Astrocyte of the cerebellum (primary cell): ENCODE data around the gene LUC7L3.

ENCODE experiments used
- DNase-seq: peaks from one replicate; pipeline ENCODE4 v3.0.0-alpha.2; 2011; ENCODE audit warnings: low read depth
- H3K4me3 ChIP-seq: 2 replicates; pipeline ENCODE4 v1.5.1; 2011; ENCODE audit warnings: mild to moderate bottlenecking, low read depth, low read length, moderate library complexity
- CTCF ChIP-seq: IDR thresholded peaks from 2 replicates; pipeline ENCODE4 v1.5.1; 2012; ENCODE audit warnings: low read length, low read depth, moderate library complexity, mild to moderate bottlenecking; ENCODE audit errors: missing control alignments
- in situ Hi-C: cut with HindIII; loops from 2 replicates; pipeline ENCODE4 v1.10.0; 2017; ENCODE audit warnings: low sequenced_read_pairs

Gene LUC7L3

DNA sequence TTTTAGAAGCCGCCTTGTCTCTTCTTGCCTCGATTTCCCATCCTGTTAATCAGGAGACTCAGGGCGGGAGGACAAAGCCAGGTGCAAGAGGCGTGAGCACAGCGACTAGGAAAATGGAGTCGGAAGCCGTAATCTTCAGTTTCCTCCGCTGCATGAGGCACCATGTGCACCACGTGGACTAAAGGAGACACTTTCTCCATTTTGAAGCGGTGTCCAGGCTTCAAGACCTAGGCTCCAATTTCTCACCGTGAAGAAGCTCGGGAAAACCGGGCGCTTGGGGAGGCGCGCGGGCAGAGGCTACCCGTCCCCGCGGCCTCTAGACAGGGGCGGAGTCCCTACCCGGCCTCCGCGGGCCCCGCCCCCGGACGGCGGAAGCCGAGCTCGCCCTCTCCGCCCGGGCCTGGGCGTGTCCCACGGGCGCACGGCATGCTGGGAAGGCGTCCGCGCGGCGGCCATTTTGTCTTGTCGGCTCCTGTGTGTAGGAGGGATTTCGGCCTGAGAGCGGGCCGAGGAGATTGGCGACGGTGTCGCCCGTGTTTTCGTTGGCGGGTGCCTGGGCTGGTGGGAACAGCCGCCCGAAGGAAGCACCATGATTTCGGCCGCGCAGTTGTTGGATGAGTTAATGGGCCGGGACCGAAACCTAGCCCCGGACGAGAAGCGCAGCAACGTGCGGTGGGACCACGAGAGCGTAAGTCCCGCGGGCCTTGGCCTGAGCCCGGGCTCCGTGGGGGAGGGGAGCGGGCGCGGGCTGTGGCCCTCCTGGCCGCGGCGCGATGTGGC lies at the start of gene LUC7L3:
TSS of gene LUC7L3 (plus strand) at position 460 of the 780 bp plus-strand sequence. CDS start at position 590, 130 bp downstream.
- TF ChIP-seq CTCF: no peak
- peak within 1 kb of the TSS; percentile 97 for H3K4me3 ChIP-seq
- in situ Hi-C loops: no loop called here
- DNase-seq: peak; percentile 82

DNA sequence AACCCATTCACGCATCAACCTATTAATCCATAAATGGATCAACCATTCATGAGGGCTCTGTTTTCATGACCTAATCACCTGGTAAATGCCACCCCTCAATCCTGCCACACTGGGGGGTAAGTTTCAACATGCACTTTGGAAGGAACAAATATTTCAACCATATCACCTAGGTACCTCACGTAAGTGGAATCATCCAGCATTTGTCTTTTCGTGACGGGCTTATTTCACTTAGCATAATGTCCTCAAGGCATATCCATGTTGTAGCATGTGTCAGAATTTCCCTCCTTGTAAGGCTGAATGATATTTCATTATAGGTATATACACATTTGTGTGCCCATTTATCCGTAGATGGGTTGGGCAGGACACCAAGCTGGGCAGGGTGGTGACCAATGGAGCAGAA lies 47.3 kb upstream of the LUC7L3 start:
- DNase-seq: no peak
- in situ Hi-C loops: no loop called here
- TF ChIP-seq CTCF: no peak
- H3K4me3 ChIP-seq: no peak overlapping the region

DNA sequence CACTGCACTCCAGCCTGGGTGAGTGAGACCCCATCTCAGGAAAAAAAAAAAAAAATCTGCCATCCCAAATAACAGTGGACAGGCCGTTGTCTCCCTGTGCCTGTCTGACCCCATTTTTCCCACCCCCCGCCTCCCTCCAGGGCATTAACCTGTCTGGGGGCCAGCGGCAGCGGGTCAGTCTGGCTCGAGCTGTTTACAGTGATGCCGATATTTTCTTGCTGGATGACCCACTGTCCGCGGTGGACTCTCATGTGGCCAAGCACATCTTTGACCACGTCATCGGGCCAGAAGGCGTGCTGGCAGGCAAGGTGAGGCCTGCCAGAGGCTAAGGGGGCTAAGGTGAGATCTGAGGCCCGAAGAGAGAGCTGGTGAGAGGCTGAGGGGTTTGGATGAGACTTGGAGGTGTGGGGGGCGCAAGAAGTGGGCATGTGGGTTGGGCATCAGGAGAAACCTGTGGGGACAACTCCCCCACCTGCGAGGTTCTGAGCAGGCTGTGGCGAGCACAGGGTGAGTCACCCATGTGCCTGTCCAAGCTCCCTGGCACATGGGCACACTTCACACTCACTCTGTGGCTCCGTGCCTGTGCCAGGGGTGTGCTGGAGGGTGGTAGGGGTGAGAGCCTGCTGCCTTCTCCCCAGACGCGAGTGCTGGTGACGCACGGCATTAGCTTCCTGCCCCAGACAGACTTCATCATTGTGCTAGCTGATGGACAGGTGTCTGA lies 46.4 kb upstream of the LUC7L3 start:
- no peak for DNase-seq
- TF ChIP-seq CTCF: no peak
- H3K4me3 ChIP-seq: no peak overlapping the region
- in situ Hi-C loops: no loop called here

GRCh38 chr17:50675190-50675589 lies 44.2 kb upstream of the LUC7L3 start:
- in situ Hi-C loops: no loop called here
- no peak for TF ChIP-seq CTCF
- no peak for DNase-seq
- H3K4me3 ChIP-seq: no peak overlapping the region

DNA sequence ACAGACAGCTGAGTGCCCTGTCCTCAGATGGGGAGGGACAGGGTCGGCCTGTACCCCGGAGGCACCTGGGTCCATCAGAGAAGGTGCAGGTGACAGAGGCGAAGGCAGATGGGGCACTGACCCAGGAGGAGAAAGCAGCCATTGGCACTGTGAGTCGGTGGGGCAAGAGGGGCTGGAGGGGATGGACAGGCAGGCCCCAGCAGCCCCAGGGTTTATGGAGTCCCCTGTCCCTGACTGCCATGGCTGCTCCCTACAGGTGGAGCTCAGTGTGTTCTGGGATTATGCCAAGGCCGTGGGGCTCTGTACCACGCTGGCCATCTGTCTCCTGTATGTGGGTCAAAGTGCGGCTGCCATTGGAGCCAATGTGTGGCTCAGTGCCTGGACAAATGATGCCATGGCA lies 43.8 kb upstream of the LUC7L3 start:
- DNase-seq: no peak

More for the DNA sequence above, 43.8 kb upstream of the LUC7L3 start:
- in situ Hi-C loops: no loop called here
- no peak overlapping the region for H3K4me3 ChIP-seq
- no peak for TF ChIP-seq CTCF
